Measurements from ENCODE around the gene DNAJC8. TPM values are rescaled to one million over a fixed set of nuclear protein-coding genes. Genes with fewer than 3 reads are reported as not detected.

DNAJC8 gene
- total and polyA plus RNA-seq, 12 donors = 39.7 to 74.0 (median 58.0) TPM

- Histone ChIP-seq H3K4me1 (peaks cover 3 to 57% (median 35%) of the 10 kb centered on the region in 9 donors), H3K4me3 (peak overlapping the region; percentile 73 to 100 (median 90)), H3K9me3 (no peaks in the 10 kb centered on the region), H3K27me3 (no peaks in the 10 kb centered on the region), H3K36me3 (peaks cover 0 to 21% (median 0%) of the 10 kb centered on the region in 9 donors), H3K27ac (peak overlapping the region in 9 of 10 donors; percentile 86 to 96 (median 92))
- intact Hi-C loops (cut with DNase I) = loop anchor here in 1 of 10 donors (10.0 kb wide), 1 partner anchor 338 kb away; no protein-coding TSS in a partner anchor
- no peak for TF ChIP-seq CTCF (IDR thresholded peaks at IDR 0.05)
- 8 to 12% methylated on average over 20 of the region's 20 CpGs for WGBS, 2 donors
- ATAC-seq = peak in 2 of 8 donors; percentile 8 to 34
- DNase-seq = no peak
Observed at GRCh38 chr1:28236656-28237322, 4.0 kb upstream of the DNAJC8 start.

GRCh38 chr1:28235755-28236655 is 3.2 kb upstream of the DNAJC8 start, which contains the start of gene ATP5IF1:
ATP5IF1 (plus strand) TSS chr1:28236124; CDS start chr1:28236184, 60 bp downstream.
- intact Hi-C loops (cut with DNase I) = loop anchor here in 1 of 10 donors (10.0 kb wide), 1 partner anchor 339 kb away; no protein-coding TSS in a partner anchor
- no peak for TF ChIP-seq CTCF (IDR thresholded peaks at IDR 0.05)
- peak; percentile 91 to 97 (median 96) for ATAC-seq
- H3K27ac ChIP-seq = peak within 1 kb of the TSS; percentile 40 to 96 (median 92)
- peaks cover 0 to 21% (median 0%) of the 10 kb centered on the region in 9 donors for H3K36me3 ChIP-seq
- DNase-seq = peak; percentile 96 to 98
- WGBS, 2 donors = 0 to 1% methylated on average over 60 of the region's 60 CpGs
- no peaks in the 10 kb centered on the region for H3K9me3 ChIP-seq
- H3K27me3 ChIP-seq = no peaks in the 10 kb centered on the region
- peaks cover 3 to 57% (median 42%) of the 10 kb centered on the region in 9 donors for H3K4me1 ChIP-seq
- peak within 1 kb of the TSS; percentile 73 to 100 (median 90) for H3K4me3 ChIP-seq

- no peak for TF ChIP-seq CTCF (IDR thresholded peaks at IDR 0.05)
- no peak for DNase-seq
- no peaks in the 10 kb centered on the region for H3K9me3 ChIP-seq
- peak overlapping the region in 9 of 10 donors; percentile 46 to 91 (median 79) for H3K27ac ChIP-seq
- peaks cover 0 to 35% (median 5%) of the 10 kb centered on the region in 9 donors for H3K36me3 ChIP-seq
- no peak for ATAC-seq
- H3K27me3 ChIP-seq = no peaks in the 10 kb centered on the region
- 65 to 68% methylated on average over 14 of the region's 14 CpGs for WGBS, 2 donors
- peaks cover 3 to 55% (median 39%) of the 10 kb centered on the region in 9 donors for H3K4me1 ChIP-seq
- intact Hi-C loops (cut with DNase I) = loop anchor here in 1 of 10 donors (10.0 kb wide), 1 partner anchor 342 kb away; no protein-coding TSS in a partner anchor
- peak overlapping the region; percentile 64 to 96 (median 86) for H3K4me3 ChIP-seq
Observed at GRCh38 chr1:28233264-28233606, 406 bp upstream of the DNAJC8 start.

- no peaks in the 10 kb centered on the region for H3K27me3 ChIP-seq
- H3K36me3 ChIP-seq = peaks cover 0 to 59% (median 31%) of the 10 kb centered on the region in 9 donors
- DNase-seq = no peak
- ATAC-seq = no peak
- H3K27ac ChIP-seq = no peak overlapping the region
- intact Hi-C loops (cut with DNase I) = loop anchor here in 1 of 10 donors (10.0 kb wide), 1 partner anchor 345 kb away; no protein-coding TSS in a partner anchor
- no peaks in the 10 kb centered on the region for H3K9me3 ChIP-seq
- WGBS, 2 donors = 75 to 81% methylated on average over 2 of the region's 2 CpGs
- peaks cover 3 to 32% (median 18%) of the 10 kb centered on the region in 9 donors for H3K4me1 ChIP-seq
- H3K4me3 ChIP-seq = no peak overlapping the region
- no peak for TF ChIP-seq CTCF (IDR thresholded peaks at IDR 0.05)
Observed at GRCh38 chr1:28229996-28230395, 2.8 kb downstream of the DNAJC8 start.
